Measurements from ENCODE around the gene LNP1. TPM values are rescaled to one million over a fixed set of nuclear protein-coding genes. Genes with fewer than 3 reads are reported as not detected.

Gene LNP1
- total RNA-seq, 1 experiment from 2014 or later: 6.7 TPM

GRCh38 chr3:100399341-100400071, 1.8 kb upstream of the LNP1 start:
- DNase-seq (ENCODE audit: low read depth): no peak

GRCh38 chr3:100400419-100400779, 940 bp upstream of the LNP1 start:
- no peak for DNase-seq (ENCODE audit: low read depth)

GRCh38 chr3:100401674-100402041, 319 bp downstream of the LNP1 start:
- DNase-seq (ENCODE audit: low read depth): no peak

DNA sequence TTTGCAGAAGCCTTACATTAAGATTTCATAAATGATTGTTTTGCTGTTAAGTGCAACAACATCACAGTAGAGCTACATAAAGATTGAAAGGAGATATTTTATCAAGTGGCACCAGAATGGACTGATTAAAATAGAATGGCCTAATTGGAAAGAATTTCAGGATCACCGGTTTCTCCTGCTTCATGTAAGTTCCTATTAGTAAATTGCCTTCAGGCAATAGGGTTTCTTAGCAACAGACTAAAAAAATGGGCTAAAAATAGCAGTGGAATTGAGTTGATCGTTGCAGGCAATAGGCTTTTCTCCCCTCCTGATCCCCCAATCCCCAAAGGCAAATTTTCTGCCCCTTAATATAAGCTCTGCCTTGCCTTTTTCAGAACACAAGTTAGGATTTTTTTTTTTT, 917 bp downstream of the LNP1 start:
- peak; percentile 55 for DNase-seq (ENCODE audit: low read depth)

- DNase-seq (ENCODE audit: low read depth): no peak
Measured at GRCh38 chr3:100402891-100403290, 1.6 kb downstream of the LNP1 start.

DNA sequence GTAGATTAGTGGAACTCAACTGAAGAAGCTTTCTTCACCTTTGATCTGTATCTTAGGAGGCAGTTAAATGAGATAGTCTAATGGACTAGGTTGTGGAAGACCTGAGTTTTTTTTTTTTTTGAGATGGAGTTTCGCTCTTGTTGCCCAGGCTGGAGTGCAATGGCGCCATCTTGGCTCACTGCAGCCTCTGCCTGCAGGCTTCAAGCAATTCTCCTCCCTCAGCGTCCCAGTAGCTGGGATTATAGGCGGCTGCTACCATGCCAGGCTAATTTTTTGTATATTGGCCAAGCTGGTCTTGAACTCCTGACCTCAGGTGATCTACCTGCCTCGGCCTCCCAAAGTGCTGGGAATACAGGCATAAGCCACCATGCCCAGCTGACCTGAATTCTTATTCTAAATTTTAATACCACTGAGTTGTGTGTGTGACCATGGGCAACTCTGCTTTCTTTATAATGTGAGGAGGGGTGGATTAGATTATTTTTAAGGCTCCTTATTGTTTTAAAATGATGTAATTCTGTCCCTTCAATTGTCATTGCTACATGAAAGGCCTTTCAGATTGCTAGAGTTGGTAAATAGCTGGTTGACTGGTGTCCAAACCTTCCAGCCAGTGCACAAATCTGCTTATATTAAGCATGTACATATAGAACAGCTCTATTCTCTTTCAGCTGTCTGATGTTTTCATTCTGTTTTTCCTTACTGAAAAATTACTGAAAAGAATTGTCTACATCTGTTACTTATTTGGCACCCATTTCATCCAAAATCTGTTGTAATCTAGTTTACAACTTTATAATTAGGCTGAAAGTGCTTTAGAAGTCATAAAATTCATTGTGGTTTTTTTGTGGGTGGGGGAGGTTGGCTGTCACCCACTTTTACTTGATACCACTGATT, 2.3 kb downstream of the LNP1 start:
- DNase-seq (ENCODE audit: low read depth): peak; percentile 61

DNA sequence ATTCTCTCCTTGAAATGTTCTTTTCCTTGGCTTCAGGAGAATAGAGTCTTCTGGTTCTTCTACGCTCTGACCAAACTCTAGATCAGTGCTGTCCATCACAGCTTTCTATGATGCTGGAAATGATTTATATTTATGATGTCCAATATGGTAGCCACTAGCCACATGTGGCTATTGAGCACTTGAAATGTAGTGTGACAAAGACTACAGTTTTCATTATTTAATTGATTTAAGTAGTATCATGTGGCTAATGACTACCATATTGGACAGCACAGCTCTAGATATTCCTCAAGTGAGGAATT, 2.9 kb downstream of the LNP1 start:
- DNase-seq (ENCODE audit: low read depth): no peak

DNA sequence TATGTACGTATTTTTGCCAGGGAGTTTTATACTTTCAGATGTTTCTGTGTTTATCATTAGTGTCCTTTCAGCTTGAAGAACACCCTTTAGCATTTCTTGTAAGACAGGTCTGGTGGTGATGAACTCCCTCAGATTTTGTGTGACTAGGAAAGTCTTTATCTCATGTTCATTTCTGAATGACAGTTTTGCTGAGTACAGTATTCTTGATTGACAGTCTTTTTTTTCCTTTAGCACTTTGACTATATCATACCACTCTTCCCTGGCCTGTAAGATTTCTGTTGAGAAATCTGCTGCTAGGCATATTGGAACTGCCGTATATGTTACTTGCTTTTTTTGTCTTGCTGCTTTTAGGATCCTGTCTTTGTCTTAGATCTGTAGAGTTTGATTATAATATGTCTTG, 5.8 kb downstream of the LNP1 start:
- DNase-seq (ENCODE audit: low read depth): no peak

DNA sequence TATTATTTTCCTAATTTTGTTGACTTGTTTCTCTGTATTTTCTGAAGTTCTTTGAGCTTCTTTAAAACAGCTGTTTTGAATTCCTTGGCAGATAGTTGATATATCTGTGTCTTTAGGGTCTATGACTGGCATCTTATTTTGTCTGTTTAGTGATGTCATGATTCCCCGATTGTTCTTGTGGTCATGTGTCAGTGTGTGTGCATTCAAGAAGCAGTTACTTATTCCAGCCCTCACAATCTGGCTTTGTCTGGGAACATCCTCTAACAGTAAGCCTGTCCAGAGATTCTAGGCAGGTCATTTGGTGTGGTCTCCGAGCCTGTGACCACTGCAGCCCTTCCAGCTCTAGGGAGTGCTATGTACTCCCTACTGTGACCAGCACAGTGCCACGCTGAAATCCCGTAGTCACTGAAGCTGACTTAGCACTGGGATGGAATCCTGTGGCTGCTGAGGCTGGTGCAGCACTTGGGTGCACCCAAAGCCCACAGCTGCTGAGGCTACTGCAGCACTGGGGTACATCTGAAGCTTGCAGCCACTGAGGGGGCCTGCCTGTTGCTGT, 6.7 kb downstream of the LNP1 start:
- peak; percentile 23 for DNase-seq (ENCODE audit: low read depth)

- DNase-seq (ENCODE audit: low read depth): no peak
Measured at GRCh38 chr3:100411091-100411982, 10.0 kb downstream of the LNP1 start.

DNA sequence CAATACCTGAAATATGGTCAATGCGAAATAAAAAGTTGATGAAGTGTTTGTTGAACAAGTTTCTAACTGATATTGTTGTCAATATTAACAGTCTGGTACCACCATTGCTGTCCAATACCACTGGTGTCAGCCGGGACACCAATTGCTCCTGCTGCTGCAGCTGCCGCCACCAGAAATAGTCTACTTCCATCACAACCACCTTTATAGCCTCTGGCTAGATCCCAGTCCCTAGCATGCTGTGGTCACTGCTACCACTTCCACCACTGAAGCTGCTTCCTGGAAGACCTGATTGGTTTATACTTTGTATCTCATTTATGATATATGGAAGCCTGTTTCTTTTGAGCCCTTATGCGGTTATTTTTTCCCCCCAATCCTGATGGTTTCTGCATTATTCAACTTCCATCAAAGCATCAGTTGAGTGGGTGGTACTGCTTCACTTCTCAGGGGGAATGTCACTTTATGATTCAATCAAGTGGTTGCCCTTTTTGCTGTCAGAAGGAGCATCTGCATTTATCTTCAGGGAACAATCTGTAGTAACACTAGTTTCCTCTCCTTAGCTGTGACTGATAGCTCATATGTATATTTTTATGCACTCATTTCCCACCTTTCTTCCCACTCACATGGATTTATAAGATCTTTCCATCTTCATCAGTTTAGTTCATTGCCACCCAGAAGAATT, 11.7 kb downstream of the LNP1 start:
- DNase-seq (ENCODE audit: low read depth): no peak

GRCh38 chr3:100413613-100414012, 12.3 kb downstream of the LNP1 start:
- no peak for DNase-seq (ENCODE audit: low read depth)

DNA sequence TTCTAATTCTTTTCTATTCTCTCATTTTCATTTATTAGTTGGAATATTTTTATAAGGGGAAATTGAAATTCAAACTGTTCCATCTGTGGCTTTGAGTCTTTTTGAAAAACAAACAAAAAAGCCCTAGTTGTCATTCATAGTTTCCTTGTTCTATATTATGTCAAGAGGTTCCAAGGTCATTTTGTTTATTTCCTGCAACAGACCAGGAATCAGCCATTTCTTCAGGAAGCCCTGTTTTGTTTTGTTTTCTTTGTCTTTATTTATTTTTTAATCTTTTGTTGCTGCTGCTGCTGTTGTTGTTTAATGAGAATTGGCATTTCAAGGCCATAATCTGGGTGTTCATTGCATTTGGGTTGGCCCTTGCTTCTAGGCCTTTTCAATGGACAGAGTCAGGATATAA, 14.8 kb downstream of the LNP1 start:
- DNase-seq (ENCODE audit: low read depth): no peak

DNA sequence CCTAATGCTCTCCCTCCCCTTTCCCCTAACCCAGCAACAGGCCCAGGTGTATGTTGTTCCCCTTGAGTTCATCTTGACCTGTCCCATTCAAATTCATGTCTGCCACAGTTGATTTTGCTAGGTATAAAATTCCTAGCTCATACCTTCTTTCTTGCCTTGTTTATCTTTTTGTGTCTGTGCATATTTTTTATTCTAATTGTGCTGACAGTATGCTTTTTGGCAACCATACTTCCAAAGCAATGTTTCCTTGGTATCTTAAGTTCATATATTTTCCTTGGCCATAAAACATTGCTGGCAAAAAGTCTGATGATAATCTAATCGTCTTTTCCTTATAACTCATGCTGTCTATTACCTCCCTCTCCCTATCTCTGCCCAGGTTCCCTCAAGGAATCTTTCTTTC, 15.5 kb downstream of the LNP1 start:
- DNase-seq (ENCODE audit: low read depth): no peak

GRCh38 chr3:100419406-100419805, 18.1 kb downstream of the LNP1 start:
- no peak for DNase-seq (ENCODE audit: low read depth)

- DNase-seq (ENCODE audit: low read depth): no peak
Measured at GRCh38 chr3:100420885-100421284, 19.5 kb downstream of the LNP1 start.

DNA sequence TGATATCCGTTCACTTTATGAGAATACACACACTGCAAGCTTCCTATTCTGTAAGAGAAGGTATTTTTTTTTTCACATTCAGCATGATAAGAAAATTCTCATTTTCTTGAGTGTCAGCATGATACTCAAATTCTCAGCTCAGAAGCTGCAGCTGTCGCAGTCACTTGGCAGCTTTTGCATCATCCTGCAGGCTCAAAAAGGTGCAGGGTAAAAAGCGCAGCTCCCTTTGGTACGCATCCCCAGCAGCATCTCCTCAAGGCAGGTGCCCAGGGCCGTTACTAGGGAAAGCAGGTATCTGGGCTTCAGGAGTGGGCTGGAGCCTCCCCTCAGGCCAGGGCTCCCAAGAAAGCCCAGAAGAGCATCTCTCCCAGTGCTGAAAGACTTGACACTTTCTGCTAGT, 22.3 kb downstream of the LNP1 start:
- DNase-seq (ENCODE audit: low read depth): no peak

GRCh38 chr3:100424261-100424660, 22.9 kb downstream of the LNP1 start:
- DNase-seq (ENCODE audit: low read depth): no peak

- peak; percentile 38 for DNase-seq (ENCODE audit: low read depth)
Measured at GRCh38 chr3:100425316-100425715, 24.0 kb downstream of the LNP1 start.

DNA sequence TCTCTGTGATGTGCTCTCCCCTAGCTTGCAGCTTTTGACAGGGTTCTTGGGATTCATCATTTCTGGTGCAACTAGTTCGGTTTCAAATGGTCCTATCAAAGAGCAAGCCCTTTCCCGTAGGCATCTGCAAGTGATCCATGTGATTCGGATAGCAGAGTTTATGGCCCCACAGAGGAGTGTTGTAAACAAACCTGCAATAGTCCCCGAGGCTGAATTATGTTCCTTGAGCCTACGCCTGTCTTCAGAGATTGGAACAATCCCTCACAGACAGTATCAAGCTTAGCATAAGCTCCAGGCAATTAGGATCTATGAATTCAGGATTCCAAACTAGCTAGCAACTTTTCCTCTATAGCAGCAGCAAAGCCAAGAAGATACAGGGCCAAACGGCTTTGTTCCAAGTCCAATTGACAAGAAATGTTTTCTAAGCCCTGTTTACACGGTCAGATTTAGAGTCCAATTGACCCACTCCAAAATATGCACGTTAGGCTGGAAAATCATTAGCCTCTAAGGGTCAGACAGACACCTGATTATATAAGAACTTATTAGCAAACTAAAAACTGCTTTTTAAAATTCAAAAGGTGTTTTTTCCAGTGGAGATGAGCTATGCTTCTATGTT, 24.8 kb downstream of the LNP1 start:
- DNase-seq (ENCODE audit: low read depth): no peak

DNA sequence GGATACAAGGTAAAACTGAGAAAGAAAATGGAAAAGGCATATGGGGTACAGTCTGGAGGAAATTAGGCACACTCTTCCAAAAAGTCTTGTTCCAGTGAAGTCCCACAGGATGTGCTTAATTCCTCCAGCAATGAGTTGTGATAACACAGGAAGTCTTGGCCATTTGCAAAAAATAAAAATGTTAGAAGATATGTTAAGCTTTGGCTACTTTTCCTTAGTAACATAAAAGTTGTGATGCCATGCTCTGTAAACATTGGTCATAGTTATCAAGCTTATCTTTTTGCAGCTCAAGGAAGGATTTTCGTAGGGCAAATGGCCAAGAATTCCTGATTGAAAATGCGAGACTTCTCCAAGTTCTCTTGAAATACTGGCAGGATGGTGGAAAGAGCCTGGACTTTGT, 26.4 kb downstream of the LNP1 start:
- DNase-seq (ENCODE audit: low read depth): no peak
